H1 (cell line): ENCODE data around the gene TRAPPC6A. TPM values are rescaled to one million over a fixed set of nuclear protein-coding genes. Genes with fewer than 3 reads are reported as not detected.

Source experiments
- CTCF ChIA-PET: fragments of 300-600 bp; sonication (Branson Sonifier 250); formaldehyde crosslinking; loops from one replicate; lab custom pipeline; 2021; ENCODE audit not compliant: partially characterized antibody; lab: Charles Lee
- POLR2A ChIA-PET: fragments of 300-600 bp; sonication (Branson Sonifier 250); formaldehyde crosslinking; loops from one replicate; lab custom pipeline; 2021; ENCODE audit warnings: inconsistent platforms; ENCODE audit not compliant: partially characterized antibody; lab: Charles Lee
- DNase-seq, 2 experiments: peaks; one replicate each; pipeline versions ENCODE4 v3.0.0 to v3.0.0-alpha.2; 2010 to 2022; ENCODE audit warnings: low spot score in 2 of 2, low read depth in 1 of 2, mixed read lengths in 1 of 2
- FAIRE-seq: peaks from 2 replicates; lab custom pipeline; 2011; peaks lifted over from hg19 to GRCh38; lab: Jason Lieb, UNC
- H2AFZ ChIP-seq: 2 replicates; pipeline ENCODE4 v1.8.1; 2012; ENCODE audit warnings: low read length, inconsistent platforms
- H2AK5ac ChIP-seq: 2 replicates; pipeline ENCODE4 v1.6.1; 2013; ENCODE audit warnings: low read depth, low read length
- H2BK120ac ChIP-seq: replicated peaks from 2 replicates; pipeline ENCODE3; 2013; ENCODE audit warnings: low read depth, low read length, inconsistent platforms
- H2BK12ac ChIP-seq: 2 replicates; pipeline ENCODE4 v1.6.1; 2013; ENCODE audit warnings: low read depth, low read length
- H2BK15ac ChIP-seq: 2 replicates; pipeline ENCODE4 v1.6.1; 2013; ENCODE audit warnings: low read length
- H2BK20ac ChIP-seq: 2 replicates; pipeline ENCODE4 v1.6.1; 2013; ENCODE audit warnings: low read length
- H2BK5ac ChIP-seq: 2 replicates; pipeline ENCODE4 v1.6.1; 2013; ENCODE audit warnings: low read depth, low read length
- H3K14ac ChIP-seq: 2 replicates; pipeline ENCODE4 v1.6.1; 2013; ENCODE audit warnings: inconsistent platforms; ENCODE audit not compliant: insufficient read length
- H3K18ac ChIP-seq: 2 replicates; pipeline ENCODE4 v1.6.1; 2013; ENCODE audit warnings: low read length; ENCODE audit errors: extremely low read depth
- H3K23ac ChIP-seq: 2 replicates; pipeline ENCODE4 v1.6.1; 2013; ENCODE audit warnings: inconsistent platforms; ENCODE audit not compliant: insufficient read length
- H3K23me2 ChIP-seq: 2 replicates; pipeline ENCODE4 v1.6.1; 2013; ENCODE audit warnings: low read depth, low read length
- H3K27ac ChIP-seq: 2 replicates; pipeline ENCODE4 v1.6.1; 2011; ENCODE audit warnings: low read depth, low read length, inconsistent platforms
- H3K27me3 ChIP-seq, 4 experiments: replicated peaks in 1 of 4; 1 replicate in 1 of 4; 2 replicates in 3 of 4; pipeline versions ENCODE4 v1.6.1 to v1.8.1; 2011 to 2013; ENCODE audit warnings: low read length in 3 of 4, mild to moderate bottlenecking in 3 of 4, inconsistent platforms in 2 of 4, mixed read lengths in 2 of 4, moderate library complexity in 1 of 4; ENCODE audit not compliant: control insufficient read depth in 3 of 4, insufficient read depth in 3 of 4; ENCODE audit errors: extremely low read depth in 1 of 4
- H3K36me3 ChIP-seq, 4 experiments: 2 replicates each; pipeline versions ENCODE4 v1.6.1 to v1.8.1; 2011 to 2013; ENCODE audit warnings: mild to moderate bottlenecking in 4 of 4, low read length in 3 of 4, moderate library complexity in 2 of 4, control low read depth in 1 of 4, inconsistent platforms in 1 of 4; ENCODE audit not compliant: insufficient read depth in 4 of 4, control insufficient read depth in 2 of 4
- H3K4ac ChIP-seq: replicated peaks from 2 replicates; pipeline ENCODE3; 2013; ENCODE audit warnings: low read length, low read depth, mixed read lengths, inconsistent platforms; ENCODE audit not compliant: insufficient read length
- H3K4me1 ChIP-seq, 4 experiments: replicated peaks in 1 of 4; 1 replicate in 1 of 4; 2 replicates in 3 of 4; pipeline versions ENCODE4 v1.6.1 to v1.8.1; 2011 to 2013; ENCODE audit warnings: low read length in 3 of 4, inconsistent platforms in 2 of 4, mixed read lengths in 1 of 4; ENCODE audit not compliant: insufficient read depth in 4 of 4, control insufficient read depth in 3 of 4
- H3K4me2 ChIP-seq, 2 experiments: 2 replicates each; pipeline versions ENCODE4 v1.6.1 to v1.8.1; 2011 to 2013; ENCODE audit warnings: low read depth in 2 of 2, low read length in 2 of 2, control low read depth in 1 of 2, inconsistent platforms in 1 of 2, mild to moderate bottlenecking in 1 of 2; ENCODE audit not compliant: insufficient read depth in 1 of 2
- H3K4me3 ChIP-seq, 4 experiments: fragments of 200-600, 300-600 bp in 1 of 4; sonication (generic), shearing (Covaris generic), sonication (Bioruptor Twin) in 1 of 4; 2 replicates each; pipeline versions ENCODE4 v1.5.1 to v1.8.1; 2011 to 2016; ENCODE audit warnings: low read length in 4 of 4, low read depth in 3 of 4, control low read depth in 2 of 4, inconsistent platforms in 2 of 4, mild to moderate bottlenecking in 2 of 4, mixed read lengths in 1 of 4, moderate library complexity in 1 of 4; ENCODE audit not compliant: insufficient read depth in 2 of 4; ENCODE audit errors: extremely low read depth in 1 of 4
- H3K56ac ChIP-seq: replicated peaks from 2 replicates; pipeline ENCODE3; 2013; ENCODE audit warnings: low read depth, mild to moderate bottlenecking, mixed read lengths, low read length, inconsistent platforms; ENCODE audit not compliant: insufficient read length
- H3K79me1 ChIP-seq: 2 replicates; pipeline ENCODE4 v1.6.1; 2013; ENCODE audit warnings: low read depth, low read length, control low read depth
- H3K79me2 ChIP-seq, 2 experiments: 2 replicates each; pipeline versions ENCODE4 v1.6.1 to v1.8.1; 2012 to 2013; ENCODE audit warnings: low read length in 2 of 2, mild to moderate bottlenecking in 2 of 2, inconsistent platforms in 1 of 2; ENCODE audit not compliant: insufficient read depth in 2 of 2, control insufficient read depth in 1 of 2
- H3K9ac ChIP-seq, 4 experiments: replicated peaks in 1 of 4; 1 replicate in 1 of 4; 2 replicates in 3 of 4; pipeline versions ENCODE4 v1.6.1 to v1.8.1; 2011 to 2013; ENCODE audit warnings: low read depth in 3 of 4, low read length in 3 of 4, control low read depth in 2 of 4, mild to moderate bottlenecking in 2 of 4, moderate library complexity in 2 of 4, inconsistent platforms in 1 of 4; ENCODE audit errors: extremely low read depth in 1 of 4
- H3K9me3 ChIP-seq, 2 experiments: 2 replicates each; pipeline versions ENCODE4 v1.6.1 to v1.8.1; 2012 to 2013; ENCODE audit warnings: mild to moderate bottlenecking in 2 of 2, moderate library complexity in 2 of 2, control low read depth in 1 of 2, inconsistent platforms in 1 of 2, low read depth in 1 of 2, low read length in 1 of 2, mixed read lengths in 1 of 2; ENCODE audit not compliant: insufficient read depth in 2 of 2
- H4K20me1 ChIP-seq, 2 experiments: replicated peaks in 1 of 2; 2 replicates each; pipeline versions ENCODE3 to v1.8.1; 2011 to 2013; ENCODE audit warnings: inconsistent platforms in 2 of 2, low read length in 2 of 2, mild to moderate bottlenecking in 1 of 2; ENCODE audit not compliant: insufficient read depth in 2 of 2, control insufficient read depth in 1 of 2
- H4K5ac ChIP-seq: 2 replicates; pipeline ENCODE4 v1.6.1; 2013; ENCODE audit warnings: low read length, low read depth, mixed read lengths, inconsistent platforms; ENCODE audit not compliant: insufficient read length
- H4K8ac ChIP-seq: 2 replicates; pipeline ENCODE4 v1.8.0; 2013; ENCODE audit warnings: mild to moderate bottlenecking, moderate library complexity, low read length, inconsistent platforms; ENCODE audit not compliant: insufficient read depth; ENCODE audit errors: extremely low read depth
- H4K91ac ChIP-seq: replicated peaks from 2 replicates; pipeline ENCODE3; 2013; ENCODE audit warnings: low read length, mixed read lengths, inconsistent platforms; ENCODE audit not compliant: insufficient read length
- CTBP2 ChIP-seq: IDR thresholded peaks from 2 replicates; pipeline ENCODE4 v1.7.0; 2011; ENCODE audit warnings: borderline replicate concordance, mild to moderate bottlenecking, moderate library complexity, mixed read lengths, low read length; ENCODE audit not compliant: insufficient read depth, insufficient read length
- CTCF ChIP-seq, 3 experiments: IDR thresholded peaks; 1 replicate in 2 of 3; 2 replicates in 1 of 3; pipeline versions ENCODE4 v1.5.1 to v1.6.1; 2011; ENCODE audit warnings: low read length in 3 of 3, mild to moderate bottlenecking in 3 of 3, inconsistent platforms in 2 of 3, low read depth in 1 of 3, moderate library complexity in 1 of 3; ENCODE audit not compliant: insufficient read depth in 1 of 3; ENCODE audit errors: control extremely low read depth in 1 of 3
- E2F6 ChIP-seq: IDR thresholded peaks from 2 replicates; pipeline ENCODE4 v1.6.1; 2012; ENCODE audit warnings: inconsistent platforms
- JUND ChIP-seq: IDR thresholded peaks from 2 replicates; pipeline ENCODE4 v1.6.1; 2011; ENCODE audit warnings: mild to moderate bottlenecking, improper control_type of control experiment, low read length
- POU5F1 ChIP-seq: IDR thresholded peaks from 2 replicates; pipeline ENCODE4 v1.6.1; 2011; ENCODE audit warnings: low read depth, mild to moderate bottlenecking, low read length, moderate library complexity
- RNF2 ChIP-seq: fragments of 200-900, 300-1000 bp; sonication (generic); IDR thresholded peaks from 2 replicates; pipeline ENCODE4 v1.7.1; 2016; ENCODE audit warnings: borderline replicate concordance, low read depth, mild to moderate bottlenecking, antibody characterized with exemption, low read length; ENCODE audit not compliant: poor library complexity, severe bottlenecking; ENCODE audit errors: missing control alignments
- SP1 ChIP-seq: IDR thresholded peaks from 2 replicates; pipeline ENCODE4 v1.6.1; 2011; ENCODE audit warnings: low read depth, low read length
- TAF1 ChIP-seq: IDR thresholded peaks from 2 replicates; pipeline ENCODE4 v1.6.1; 2011; ENCODE audit warnings: mild to moderate bottlenecking, low read depth, low read length
- WGBS, 2 experiments: shearing (Covaris generic) in 1 of 2; methylation state at CpG; one replicate each; pipeline versions ENCODE4 v1.1.6 to v1.1.7; 2013 to 2015; ENCODE audit warnings: low lambda C conversion rate in 2 of 2, mixed read lengths in 2 of 2, inconsistent platforms in 1 of 2, low coverage in 1 of 2, missing lambda C conversion rate in 1 of 2; ENCODE audit not compliant: insufficient replicate concordance in 2 of 2, insufficient coverage in 1 of 2, insufficient read length in 1 of 2; ENCODE audit errors: extremely low coverage in 1 of 2, missing lambda C conversion rate in 1 of 2; 5-methylcytosine and 5-hydroxymethylcytosine counted together
- polyA plus RNA-seq, 7 experiments: library from polyadenylated mRNA; depleted of rRNA in 3 of 7; stranded (reverse) in 5 of 7; unstranded in 2 of 7; fragments of >200 nt in 5 of 7; fragments of 200-250 nt in 2 of 7; gene quantifications; 1 replicate in 5 of 7; 2 replicates in 1 of 7; 4 replicates in 1 of 7; pipeline versions ENCODE4 v1.2.1 to v1.2.3, GENCODE V29; 2011 to 2013; ENCODE audit warnings: missing spikeins in 2 of 7, mixed read lengths in 2 of 7
- total RNA-seq: library from RNA; stranded (reverse); fragmentation: NEBNext Ultra II Directional; extraction: Animal tissue kit (Norgen Biotek cat#: 25700); gene quantifications from 2 replicates; pipeline ENCODE4 v1.2.1, GENCODE V29; 2021
- TF ChIP-seq, protein P1 (sequence below): IDR thresholded peaks from 2 replicates; pipeline ENCODE4 v1.6.1; 2011; ENCODE audit warnings: low read length, improper control_type of control experiment

The TRAPPC6A gene
- total and polyA plus RNA-seq, 2 of the 8 experiments (the other 6 are each of a cell fraction or from before 2014, with no cell fraction given): 31.8 to 130 TPM

DNA sequence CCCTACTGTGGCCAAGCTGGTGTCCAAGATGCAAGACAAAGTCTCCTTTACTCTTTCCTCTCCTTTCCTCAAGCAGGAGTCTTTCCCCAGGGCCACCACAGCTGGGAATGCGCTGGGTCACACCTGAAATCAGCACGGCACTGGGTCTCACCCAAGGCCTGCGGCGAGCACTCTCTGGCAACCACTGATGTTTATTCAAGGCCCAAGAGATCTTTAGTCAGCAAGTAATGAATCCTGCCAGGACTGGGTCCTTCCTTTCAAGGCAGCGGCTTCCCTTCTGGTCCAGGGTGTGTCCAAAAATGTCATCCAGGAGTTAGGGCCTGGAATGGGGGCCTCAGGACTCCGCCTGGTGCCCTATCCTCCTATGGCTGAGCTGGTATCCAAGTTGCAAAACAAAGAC, 24.6 kb upstream of the TRAPPC6A start:
- 91% methylated on average over 6 of the region's 6 CpGs; no CpG with 5 or more reads in 1 of the 2 experiments for WGBS, 2 experiments
- Histone ChIP-seq H4K5ac (no peak overlapping the region), H3K4ac (no peak overlapping the region), H2BK12ac (no peak overlapping the region), H2AFZ (no peak overlapping the region), H3K23ac (no peak overlapping the region), H2AK5ac (no peak overlapping the region), H3K36me3 (no peaks in the 10 kb centered on the region), H3K27me3 (no peaks in the 10 kb centered on the region), H2BK5ac (no peak overlapping the region), H3K79me2 (no peaks in the 10 kb centered on the region), H3K23me2 (no peaks in the 10 kb centered on the region), H4K91ac (no peak overlapping the region), H2BK120ac (no peak overlapping the region), H3K4me3 (no peak overlapping the region), H3K4me2 (no peak overlapping the region), H3K9ac (no peak overlapping the region), H2BK15ac (no peak overlapping the region), H3K4me1 (no peaks in the 10 kb centered on the region), H3K14ac (no peak overlapping the region), H2BK20ac (no peak overlapping the region), H4K8ac (no peak overlapping the region), H3K27ac (no peak overlapping the region), H3K56ac (no peak overlapping the region), H3K9me3 (no peaks in the 10 kb centered on the region), H3K79me1 (no peaks in the 10 kb centered on the region), H3K18ac (no peak overlapping the region), H4K20me1 (no peaks in the 10 kb centered on the region)
- CTCF ChIA-PET: interaction anchor here (1.0 to 8.3 kb wide), 5 partner anchors 9 to 134 kb away, joined by 3 to 106 read pairs (median 7); partner anchors contain the start of gene EXOC3L2
- POLR2A ChIA-PET: interaction anchor here (1.5 kb wide), 1 partner anchor 46 kb away, joined by 4 read pairs; no protein-coding TSS in a partner anchor
- no peak for FAIRE-seq
- DNase-seq: no peak
- TF ChIP-seq SP1 (no peak), RNF2 (no peak), CTBP2 (no peak), POU5F1 (no peak), TAF1 (no peak), E2F6 (no peak), JUND (no peak), CTCF (IDR thresholded peaks at IDR 0.05; ENCODE audit: control extremely low read depth in 1 of 3, insufficient read depth in 1 of 3, low read depth in 1 of 3, low read length in 3 of 3) (no peak)
- TF ChIP-seq, protein P1, sequence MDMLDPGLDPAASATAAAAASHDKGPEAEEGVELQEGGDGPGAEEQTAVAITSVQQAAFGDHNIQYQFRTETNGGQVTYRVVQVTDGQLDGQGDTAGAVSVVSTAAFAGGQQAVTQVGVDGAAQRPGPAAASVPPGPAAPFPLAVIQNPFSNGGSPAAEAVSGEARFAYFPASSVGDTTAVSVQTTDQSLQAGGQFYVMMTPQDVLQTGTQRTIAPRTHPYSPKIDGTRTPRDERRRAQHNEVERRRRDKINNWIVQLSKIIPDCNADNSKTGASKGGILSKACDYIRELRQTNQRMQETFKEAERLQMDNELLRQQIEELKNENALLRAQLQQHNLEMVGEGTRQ: no peak
